ENCODE measurements around the gene GLDN.

GLDN gene

DNA sequence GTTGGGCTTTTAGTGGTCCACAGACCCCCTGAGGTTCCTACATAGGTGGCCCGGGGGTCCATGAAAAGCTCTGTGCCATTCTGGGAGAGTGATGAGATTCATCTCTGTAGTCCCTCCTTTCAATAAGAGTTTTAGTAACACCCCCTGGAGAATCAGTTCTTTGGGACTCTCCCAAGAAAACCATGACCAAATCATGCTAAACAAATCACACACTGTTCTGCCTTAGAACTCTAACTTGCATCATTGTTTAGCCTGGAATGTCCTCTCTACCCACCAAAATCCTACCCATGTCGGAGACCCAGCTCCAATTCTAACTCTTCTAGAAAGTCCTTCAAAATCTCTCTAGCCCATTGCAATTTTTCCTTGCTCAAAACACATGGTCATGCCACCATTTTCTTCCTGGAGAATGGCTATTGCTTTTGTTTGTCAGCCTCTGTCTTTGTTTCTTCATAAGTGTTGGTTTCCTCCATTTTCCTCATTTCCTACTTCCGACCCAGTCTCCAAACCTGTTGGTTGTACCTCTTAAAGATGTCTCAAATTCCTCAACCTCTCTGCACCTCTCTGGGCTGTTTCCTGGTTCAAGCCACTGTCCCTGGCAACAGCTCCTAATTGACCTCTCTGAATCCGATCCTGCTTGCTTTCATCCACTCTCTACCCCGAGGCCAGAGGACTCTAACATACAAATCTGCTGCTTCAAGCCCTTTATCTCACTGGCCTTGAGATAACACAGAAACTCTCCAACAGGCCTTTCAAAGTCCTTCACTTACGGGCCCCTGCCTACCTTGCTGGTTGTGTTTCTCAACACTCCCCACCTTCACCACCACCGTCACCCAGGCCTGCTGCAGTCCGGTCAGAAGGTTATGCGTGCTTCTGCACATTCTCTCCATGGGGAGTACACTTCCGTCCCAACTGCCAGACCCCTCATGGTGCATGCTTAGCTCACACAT is 26.8 kb upstream of the GLDN start:
- no peak for DNase-seq (ENCODE audit: low spot score)
- TF ChIP-seq CTCF (IDR thresholded peaks at IDR 0.05; ENCODE audit: extremely low read depth, insufficient read depth, missing control alignments), result no peak
- in situ Hi-C loops (cut with MboI; ENCODE audit: low pct_unique_long_range_greater_than_20kb, low sequenced_read_pairs, unreplicated experiment), result no loop called here

- no peak for DNase-seq (ENCODE audit: low spot score)
- in situ Hi-C loops (cut with MboI; ENCODE audit: low pct_unique_long_range_greater_than_20kb, low sequenced_read_pairs, unreplicated experiment), result no loop called here
- no peak for TF ChIP-seq CTCF (IDR thresholded peaks at IDR 0.05; ENCODE audit: extremely low read depth, insufficient read depth, missing control alignments)
These were observed 25.7 kb upstream of the GLDN start for GRCh38 chr15:51315726-51316125.

DNA sequence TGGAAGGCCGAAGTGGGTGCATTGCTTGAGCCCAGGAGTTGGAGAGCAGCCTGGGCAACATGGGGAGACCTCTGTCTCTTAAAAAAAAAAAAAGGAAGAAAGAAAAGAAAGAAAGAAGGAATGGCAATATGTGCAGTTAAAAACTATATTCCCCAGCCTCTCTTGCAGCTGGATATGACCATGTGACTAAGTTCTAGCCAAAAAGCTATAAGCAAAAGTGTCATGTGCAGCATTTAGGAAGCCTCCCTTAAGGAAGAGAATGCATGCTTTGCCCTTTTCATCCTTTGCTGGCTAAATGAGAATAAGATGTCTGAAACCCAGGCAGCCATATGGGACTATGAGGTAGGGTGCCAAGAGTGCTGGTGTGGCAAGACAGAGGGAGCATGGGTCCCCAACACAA is 24.8 kb upstream of the GLDN start:
- no peak for TF ChIP-seq CTCF (IDR thresholded peaks at IDR 0.05; ENCODE audit: extremely low read depth, insufficient read depth, missing control alignments)
- in situ Hi-C loops (cut with MboI; ENCODE audit: low pct_unique_long_range_greater_than_20kb, low sequenced_read_pairs, unreplicated experiment), result no loop called here
- DNase-seq (ENCODE audit: low spot score), result no peak

DNA sequence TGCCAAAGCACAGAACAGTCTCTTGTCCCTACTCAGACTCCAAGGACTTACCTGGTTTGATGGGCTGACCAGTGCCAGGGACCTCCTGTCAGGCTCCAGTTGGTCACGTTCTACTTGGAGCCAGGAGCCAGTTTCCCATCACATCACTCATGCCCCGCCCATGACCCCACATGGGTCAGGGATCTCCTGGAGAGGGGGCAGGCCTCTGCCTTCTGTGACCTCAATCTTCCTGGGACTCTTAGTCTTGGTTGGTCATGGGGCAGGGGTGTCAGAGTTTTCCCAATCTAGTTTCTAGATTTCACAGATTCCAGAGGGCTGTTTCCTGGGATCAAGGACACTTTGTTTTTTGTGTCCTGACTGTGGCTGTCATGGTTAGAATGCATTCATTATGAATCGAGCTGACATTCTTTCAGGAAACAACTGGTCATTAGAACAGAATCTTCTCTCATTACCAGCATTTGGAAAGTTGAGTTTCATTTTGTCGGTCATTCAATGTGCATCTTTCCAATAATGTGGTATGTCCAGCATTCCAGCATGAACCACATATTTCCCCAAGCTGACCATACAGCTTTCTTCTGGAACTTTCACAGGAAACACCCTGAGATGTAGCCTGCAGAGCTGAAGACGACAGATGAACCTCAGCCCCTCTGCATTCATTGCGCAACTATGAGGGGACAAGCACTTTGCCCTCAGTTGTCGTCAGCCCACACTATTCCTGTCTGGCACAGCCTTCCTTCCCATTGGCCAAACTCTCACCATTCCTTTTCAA is 22.9 kb upstream of the GLDN start:
- no peak for TF ChIP-seq CTCF (IDR thresholded peaks at IDR 0.05; ENCODE audit: extremely low read depth, insufficient read depth, missing control alignments)
- DNase-seq (ENCODE audit: low spot score), result no peak
- in situ Hi-C loops (cut with MboI; ENCODE audit: low pct_unique_long_range_greater_than_20kb, low sequenced_read_pairs, unreplicated experiment), result no loop called here

- DNase-seq (ENCODE audit: low spot score), result no peak
- TF ChIP-seq CTCF (IDR thresholded peaks at IDR 0.05; ENCODE audit: extremely low read depth, insufficient read depth, missing control alignments), result no peak
- in situ Hi-C loops (cut with MboI; ENCODE audit: low pct_unique_long_range_greater_than_20kb, low sequenced_read_pairs, unreplicated experiment), result no loop called here
These were observed 21.9 kb upstream of the GLDN start for GRCh38 chr15:51319539-51319938.

- in situ Hi-C loops (cut with MboI; ENCODE audit: low pct_unique_long_range_greater_than_20kb, low sequenced_read_pairs, unreplicated experiment), result no loop called here
- DNase-seq (ENCODE audit: low spot score), result no peak
- TF ChIP-seq CTCF (IDR thresholded peaks at IDR 0.05; ENCODE audit: extremely low read depth, insufficient read depth, missing control alignments), result no peak
These were observed 20.6 kb upstream of the GLDN start for GRCh38 chr15:51320843-51321242.

Data from GM13977 (cell line).